Measurements from ENCODE around the gene PLPP2. TPM values are rescaled to one million over a fixed set of nuclear protein-coding genes. Genes with fewer than 3 reads are reported as not detected.

Gene PLPP2
- total and polyA plus RNA-seq, 9 of the 15 experiments (the other 6 are each of a cell fraction or from before 2014, with no cell fraction given), result 0.51 to 4.4 (median 2.2) TPM; not detected in 1

DNA sequence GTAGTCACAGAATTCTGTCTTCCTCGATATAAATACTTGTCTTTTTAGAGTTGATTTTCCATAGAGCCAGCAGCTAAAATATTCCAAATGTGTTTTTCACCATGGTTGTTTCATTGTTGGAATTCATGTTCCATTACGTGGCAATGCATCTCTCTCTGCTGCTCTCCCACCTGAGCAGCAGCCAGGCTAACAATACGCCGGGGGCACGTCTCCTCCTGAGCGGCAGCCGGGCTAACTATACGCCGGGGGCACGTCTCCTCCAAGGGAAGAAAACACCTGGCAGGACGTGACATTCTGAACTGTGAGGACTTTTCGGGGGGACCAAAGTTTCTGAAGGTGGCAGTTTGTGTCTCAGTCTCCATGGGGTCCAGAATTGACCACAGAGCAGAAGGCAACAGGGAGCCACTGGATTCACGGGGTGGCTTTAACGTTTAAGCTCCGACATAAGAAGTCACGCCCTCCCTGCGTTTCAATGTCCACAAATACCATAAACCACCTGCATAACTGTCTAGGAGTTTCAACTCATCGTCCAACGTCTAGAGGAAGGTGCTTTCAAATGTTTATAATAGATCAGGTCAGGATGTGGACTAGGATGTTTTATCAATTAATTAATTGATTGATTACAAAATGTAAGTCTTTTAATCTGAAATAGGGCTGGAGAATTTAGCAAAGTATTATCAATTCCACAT, 15.1 kb downstream of the PLPP2 start:
- Histone ChIP-seq H3K27ac (ENCODE audit: extremely low read depth, low read depth, low read length) (no peak overlapping the region), H3K9ac (ENCODE audit: insufficient read depth in 1 of 2, low read depth in 2 of 2, low read length in 2 of 2) (no peak overlapping the region), H3K4me3 (no peak overlapping the region), H3K9me3 (replicated peaks; ENCODE audit: control insufficient read depth, insufficient read depth, low read depth, low read length) (no peaks in the 10 kb centered on the region), H3K79me2 (ENCODE audit: control insufficient read depth, insufficient read depth, low read length) (no peaks in the 10 kb centered on the region), H2AFZ (ENCODE audit: low read depth, low read length) (no peak overlapping the region), H3K4me2 (ENCODE audit: insufficient read depth, low read length) (no peak overlapping the region), H3K9me1 (ENCODE audit: control insufficient read depth, insufficient read depth, low read length) (no peaks in the 10 kb centered on the region), H3K27me3 (ENCODE audit: control insufficient read depth in 2 of 2, insufficient read depth in 2 of 2, low read length in 2 of 2) (peaks cover 23 to 54% of the 10 kb centered on the region in 2 experiments), H4K20me1 (replicated peaks; ENCODE audit: control insufficient read depth, insufficient read depth, low read length) (0 out of 2 replicates have a peak, but pooled peaks cover 12% of the 10 kb centered on the region), H3K4me1 (replicated peaks in 1 of 2; ENCODE audit: control insufficient read depth in 2 of 2, insufficient read depth in 2 of 2, low read length in 2 of 2) (peaks cover 0 to 7% of the 10 kb centered on the region in 2 experiments; a peak in 1 of 5 replicates), H3K36me3 (ENCODE audit: control insufficient read depth, insufficient read depth, low read length) (no peaks in the 10 kb centered on the region)
- in situ Hi-C loops (cut with MboI), result no loop called here
- no peak for FAIRE-seq
- ChIA-PET POLR2A (no interaction called here), CTCF (ENCODE audit: low intra/inter-chr PET ratio) (no interaction called here)
- BruUV-seq (replicated peaks), result no TSS peak
- intact Hi-C loops (cut with micrococcal nuclease), result no loop called here
- WGBS (ENCODE audit: insufficient coverage, low coverage, missing lambda C conversion rate), result 7% methylated on average over 19 of the region's 19 CpGs
- TF ChIP-seq, protein P1, sequence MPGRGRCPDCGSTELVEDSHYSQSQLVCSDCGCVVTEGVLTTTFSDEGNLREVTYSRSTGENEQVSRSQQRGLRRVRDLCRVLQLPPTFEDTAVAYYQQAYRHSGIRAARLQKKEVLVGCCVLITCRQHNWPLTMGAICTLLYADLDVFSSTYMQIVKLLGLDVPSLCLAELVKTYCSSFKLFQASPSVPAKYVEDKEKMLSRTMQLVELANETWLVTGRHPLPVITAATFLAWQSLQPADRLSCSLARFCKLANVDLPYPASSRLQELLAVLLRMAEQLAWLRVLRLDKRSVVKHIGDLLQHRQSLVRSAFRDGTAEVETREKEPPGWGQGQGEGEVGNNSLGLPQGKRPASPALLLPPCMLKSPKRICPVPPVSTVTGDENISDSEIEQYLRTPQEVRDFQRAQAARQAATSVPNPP (IDR thresholded peaks at IDR 0.05; ENCODE audit: borderline replicate concordance, insufficient read depth, insufficient read length), result no peak
- TF ChIP-seq ZNF764 (CRISPR knock-in tag; IDR thresholded peaks at IDR 0.05; ENCODE audit: low read depth) (no peak), BCOR (IDR thresholded peaks at IDR 0.05) (no peak), ZFP36 (IDR thresholded peaks at IDR 0.05; ENCODE audit: low read depth, low read length, partially characterized antibody) (no peak), XRCC5 (IDR thresholded peaks at IDR 0.05; ENCODE audit: low read depth, low read length) (no peak), NRF1 (conservative IDR thresholded peaks at IDR 0.05 in 1 of 2, IDR thresholded peaks at IDR 0.05 in 1 of 2) (no peak), RFX5 (IDR thresholded peaks at IDR 0.05; ENCODE audit: low read depth, low read length) (no peak)
- TF ChIP-seq, protein P2, sequence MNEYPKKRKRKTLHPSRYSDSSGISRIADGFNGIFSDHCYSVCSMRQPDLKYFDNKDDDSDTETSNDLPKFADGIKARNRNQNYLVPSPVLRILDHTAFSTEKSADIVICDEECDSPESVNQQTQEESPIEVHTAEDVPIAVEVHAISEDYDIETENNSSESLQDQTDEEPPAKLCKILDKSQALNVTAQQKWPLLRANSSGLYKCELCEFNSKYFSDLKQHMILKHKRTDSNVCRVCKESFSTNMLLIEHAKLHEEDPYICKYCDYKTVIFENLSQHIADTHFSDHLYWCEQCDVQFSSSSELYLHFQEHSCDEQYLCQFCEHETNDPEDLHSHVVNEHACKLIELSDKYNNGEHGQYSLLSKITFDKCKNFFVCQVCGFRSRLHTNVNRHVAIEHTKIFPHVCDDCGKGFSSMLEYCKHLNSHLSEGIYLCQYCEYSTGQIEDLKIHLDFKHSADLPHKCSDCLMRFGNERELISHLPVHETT (CRISPR knock-in tag; conservative IDR thresholded peaks at IDR 0.05 in 1 of 2, IDR thresholded peaks at IDR 0.05 in 1 of 2), result no peak
- TF ChIP-seq, protein P3, sequence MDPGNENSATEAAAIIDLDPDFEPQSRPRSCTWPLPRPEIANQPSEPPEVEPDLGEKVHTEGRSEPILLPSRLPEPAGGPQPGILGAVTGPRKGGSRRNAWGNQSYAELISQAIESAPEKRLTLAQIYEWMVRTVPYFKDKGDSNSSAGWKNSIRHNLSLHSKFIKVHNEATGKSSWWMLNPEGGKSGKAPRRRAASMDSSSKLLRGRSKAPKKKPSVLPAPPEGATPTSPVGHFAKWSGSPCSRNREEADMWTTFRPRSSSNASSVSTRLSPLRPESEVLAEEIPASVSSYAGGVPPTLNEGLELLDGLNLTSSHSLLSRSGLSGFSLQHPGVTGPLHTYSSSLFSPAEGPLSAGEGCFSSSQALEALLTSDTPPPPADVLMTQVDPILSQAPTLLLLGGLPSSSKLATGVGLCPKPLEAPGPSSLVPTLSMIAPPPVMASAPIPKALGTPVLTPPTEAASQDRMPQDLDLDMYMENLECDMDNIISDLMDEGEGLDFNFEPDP (CRISPR knock-in tag; IDR thresholded peaks at IDR 0.05), result no peak
- ATAC-seq, result no peak
- no peak for DNase-seq (ENCODE audit: extremely low read depth in 1 of 4, low spot score in 3 of 4)

All from K562 (cell line).